Measurements from ENCODE around the gene PCDHGA11. TPM values are rescaled to one million over a fixed set of nuclear protein-coding genes. Genes with fewer than 3 reads are reported as not detected.
A peak's percentile ranks its signal among the peaks of the same experiment; 100 is the strongest.

Gene PCDHGA11
- total RNA-seq, 1 experiment from 2014 or later: 8.4 TPM

DNA sequence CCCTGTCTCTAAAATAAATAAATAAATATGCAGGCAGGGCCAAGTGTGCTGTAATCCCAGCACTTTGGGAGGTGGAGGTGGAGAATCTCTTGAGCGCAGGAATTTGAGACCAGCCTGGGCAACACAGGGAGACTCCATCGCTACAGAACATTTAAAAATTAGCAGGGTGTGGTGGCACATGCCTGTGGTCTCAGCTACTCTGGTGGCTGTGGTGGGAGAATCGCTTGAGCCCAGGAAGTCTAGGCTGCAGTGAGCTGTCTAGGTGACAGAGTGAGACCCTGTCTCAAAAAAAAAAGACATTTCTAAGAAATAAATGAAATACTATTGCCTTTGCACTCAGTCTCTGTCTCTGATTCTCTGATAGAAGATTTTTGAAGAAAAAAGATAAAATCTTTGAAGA lies 9.3 kb upstream of the PCDHGA11 start (continued):
- TF ChIP-seq USF2 (CRISPR knock-in tag; IDR thresholded peaks at IDR 0.05): no peak
- TF ChIP-seq, protein P1, sequence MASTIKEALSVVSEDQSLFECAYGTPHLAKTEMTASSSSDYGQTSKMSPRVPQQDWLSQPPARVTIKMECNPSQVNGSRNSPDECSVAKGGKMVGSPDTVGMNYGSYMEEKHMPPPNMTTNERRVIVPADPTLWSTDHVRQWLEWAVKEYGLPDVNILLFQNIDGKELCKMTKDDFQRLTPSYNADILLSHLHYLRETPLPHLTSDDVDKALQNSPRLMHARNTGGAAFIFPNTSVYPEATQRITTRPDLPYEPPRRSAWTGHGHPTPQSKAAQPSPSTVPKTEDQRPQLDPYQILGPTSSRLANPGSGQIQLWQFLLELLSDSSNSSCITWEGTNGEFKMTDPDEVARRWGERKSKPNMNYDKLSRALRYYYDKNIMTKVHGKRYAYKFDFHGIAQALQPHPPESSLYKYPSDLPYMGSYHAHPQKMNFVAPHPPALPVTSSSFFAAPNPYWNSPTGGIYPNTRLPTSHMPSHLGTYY (CRISPR knock-in tag; IDR thresholded peaks at IDR 0.05): no peak
- no peak for TF ChIP-seq KAT7 (CRISPR knock-in tag; IDR thresholded peaks at IDR 0.05; ENCODE audit: borderline replicate concordance)
- TF ChIP-seq USF1 (CRISPR knock-in tag; IDR thresholded peaks at IDR 0.05): no peak

GRCh38 chr5:141412854-141413539 lies 7.9 kb upstream of the PCDHGA11 start, which contains the start of gene PCDHGA10:
PCDHGA10 (plus strand) TSS chr5:141412987; CDS start chr5:141413176, 189 bp downstream.
- DNase-seq (ENCODE audit: low spot score): peak; percentile 78
- no peak for TF ChIP-seq JUN (CRISPR knock-in tag; IDR thresholded peaks at IDR 0.05)
- no peak for TF ChIP-seq ZNF138 (CRISPR knock-in tag; conservative IDR thresholded peaks at IDR 0.05)
- TF ChIP-seq FOXP1 (CRISPR knock-in tag; IDR thresholded peaks at IDR 0.05; ENCODE audit: borderline replicate concordance): no peak
- TF ChIP-seq, protein P2, sequence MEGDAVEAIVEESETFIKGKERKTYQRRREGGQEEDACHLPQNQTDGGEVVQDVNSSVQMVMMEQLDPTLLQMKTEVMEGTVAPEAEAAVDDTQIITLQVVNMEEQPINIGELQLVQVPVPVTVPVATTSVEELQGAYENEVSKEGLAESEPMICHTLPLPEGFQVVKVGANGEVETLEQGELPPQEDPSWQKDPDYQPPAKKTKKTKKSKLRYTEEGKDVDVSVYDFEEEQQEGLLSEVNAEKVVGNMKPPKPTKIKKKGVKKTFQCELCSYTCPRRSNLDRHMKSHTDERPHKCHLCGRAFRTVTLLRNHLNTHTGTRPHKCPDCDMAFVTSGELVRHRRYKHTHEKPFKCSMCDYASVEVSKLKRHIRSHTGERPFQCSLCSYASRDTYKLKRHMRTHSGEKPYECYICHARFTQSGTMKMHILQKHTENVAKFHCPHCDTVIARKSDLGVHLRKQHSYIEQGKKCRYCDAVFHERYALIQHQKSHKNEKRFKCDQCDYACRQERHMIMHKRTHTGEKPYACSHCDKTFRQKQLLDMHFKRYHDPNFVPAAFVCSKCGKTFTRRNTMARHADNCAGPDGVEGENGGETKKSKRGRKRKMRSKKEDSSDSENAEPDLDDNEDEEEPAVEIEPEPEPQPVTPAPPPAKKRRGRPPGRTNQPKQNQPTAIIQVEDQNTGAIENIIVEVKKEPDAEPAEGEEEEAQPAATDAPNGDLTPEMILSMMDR (IDR thresholded peaks at IDR 0.05): peak; percentile 71
- TF ChIP-seq CREM (CRISPR knock-in tag; IDR thresholded peaks at IDR 0.05): 0 out of 2 replicates have a peak, but pooled peaks have one; percentile 12
- Mint-ChIP-seq H3K36me3 (peaks cover 26% of the 10 kb centered on the region), H3K27me3 (ENCODE audit: low read depth) (peaks cover 28% of the 10 kb centered on the region), H3K4me1 (peaks cover 27% of the 10 kb centered on the region), H3K27ac (peak within 1 kb of the TSS; percentile 51), H3K9me3 (peaks cover 14% of the 10 kb centered on the region; the same call in 1 of the 2 replicates), H3K4me3 (peak within 1 kb of the TSS; percentile 94)
- ChIA-PET CTCF (interaction anchor here (0.6 to 4.3 kb wide), 76 partner anchors 8 to 557 kb away, joined by 3 to 87 read pairs (median 7); partner anchors contain the start of genes DELE1, DIAPH1, HDAC3 and PCDHA10), POLR2A (interaction anchor here (1.0 to 2.0 kb wide), 7 partner anchors 72 to 189 kb away, joined by 3 to 11 read pairs (median 4); partner anchors contain the start of genes PCDHB14 and PCDHGC4)
- peak; percentile 43 for ATAC-seq

DNA sequence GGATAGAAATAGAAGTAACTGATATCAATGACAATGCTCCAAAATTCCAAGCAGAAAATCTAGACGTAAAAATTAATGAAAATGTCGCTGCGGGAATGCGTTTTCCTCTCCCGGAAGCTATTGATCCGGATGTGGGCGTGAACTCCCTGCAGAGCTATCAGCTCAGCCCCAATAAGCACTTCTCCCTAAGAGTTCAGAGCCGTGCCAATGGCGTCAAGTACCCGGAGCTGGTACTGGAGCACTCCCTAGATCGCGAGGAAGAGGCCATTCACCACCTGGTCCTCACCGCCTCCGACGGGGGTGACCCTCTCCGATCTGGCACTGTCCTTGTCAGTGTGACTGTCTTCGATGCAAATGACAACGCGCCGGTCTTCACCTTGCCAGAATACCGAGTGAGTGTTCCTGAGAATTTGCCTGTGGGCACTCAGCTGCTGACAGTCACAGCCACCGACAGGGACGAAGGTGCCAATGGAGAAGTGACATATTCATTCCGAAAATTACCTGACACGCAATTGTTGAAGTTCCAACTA lies 7.2 kb upstream of the PCDHGA11 start:
- H3K9me3 Mint-ChIP-seq: peaks cover 17% of the 10 kb centered on the region
- H3K36me3 Mint-ChIP-seq: peaks cover 32% of the 10 kb centered on the region
- peaks cover 28% of the 10 kb centered on the region for H3K27me3 Mint-ChIP-seq (ENCODE audit: low read depth)
- H3K27ac Mint-ChIP-seq: peak overlapping the region; percentile 51
- H3K4me3 Mint-ChIP-seq: peak overlapping the region; percentile 94
- ChIA-PET CTCF (interaction anchor here (0.6 to 4.3 kb wide), 67 partner anchors 8 to 558 kb away, joined by 3 to 87 read pairs (median 8); partner anchors contain the start of genes DELE1, DIAPH1, PCDHA10 and PCDHB10), POLR2A (interaction anchor here (1.0 to 2.0 kb wide), 7 partner anchors 71 to 190 kb away, joined by 3 to 11 read pairs (median 4); partner anchors contain the start of genes PCDHB14 and PCDHGC4)
- peaks cover 29% of the 10 kb centered on the region for H3K4me1 Mint-ChIP-seq
- DNase-seq (ENCODE audit: low spot score) (no peak), ATAC-seq (peak; percentile 33)
- TF ChIP-seq, protein P3, sequence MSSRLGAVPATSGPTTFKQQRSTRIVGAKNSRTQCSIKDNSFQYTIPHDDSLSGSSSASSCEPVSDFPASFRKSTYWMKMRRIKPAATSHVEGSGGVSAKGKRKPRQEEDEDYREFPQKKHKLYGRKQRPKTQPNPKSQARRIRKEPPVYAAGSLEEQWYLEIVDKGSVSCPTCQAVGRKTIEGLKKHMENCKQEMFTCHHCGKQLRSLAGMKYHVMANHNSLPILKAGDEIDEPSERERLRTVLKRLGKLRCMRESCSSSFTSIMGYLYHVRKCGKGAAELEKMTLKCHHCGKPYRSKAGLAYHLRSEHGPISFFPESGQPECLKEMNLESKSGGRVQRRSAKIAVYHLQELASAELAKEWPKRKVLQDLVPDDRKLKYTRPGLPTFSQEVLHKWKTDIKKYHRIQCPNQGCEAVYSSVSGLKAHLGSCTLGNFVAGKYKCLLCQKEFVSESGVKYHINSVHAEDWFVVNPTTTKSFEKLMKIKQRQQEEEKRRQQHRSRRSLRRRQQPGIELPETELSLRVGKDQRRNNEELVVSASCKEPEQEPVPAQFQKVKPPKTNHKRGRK (CRISPR knock-in tag; IDR thresholded peaks at IDR 0.05; ENCODE audit: borderline replicate concordance): no peak
- TF ChIP-seq, protein P4, sequence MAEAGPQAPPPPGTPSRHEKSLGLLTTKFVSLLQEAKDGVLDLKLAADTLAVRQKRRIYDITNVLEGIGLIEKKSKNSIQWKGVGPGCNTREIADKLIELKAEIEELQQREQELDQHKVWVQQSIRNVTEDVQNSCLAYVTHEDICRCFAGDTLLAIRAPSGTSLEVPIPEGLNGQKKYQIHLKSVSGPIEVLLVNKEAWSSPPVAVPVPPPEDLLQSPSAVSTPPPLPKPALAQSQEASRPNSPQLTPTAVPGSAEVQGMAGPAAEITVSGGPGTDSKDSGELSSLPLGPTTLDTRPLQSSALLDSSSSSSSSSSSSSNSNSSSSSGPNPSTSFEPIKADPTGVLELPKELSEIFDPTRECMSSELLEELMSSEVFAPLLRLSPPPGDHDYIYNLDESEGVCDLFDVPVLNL (CRISPR knock-in tag; IDR thresholded peaks at IDR 0.05; ENCODE audit: borderline replicate concordance, low read depth): no peak
- TF ChIP-seq NR2C2 (CRISPR knock-in tag; IDR thresholded peaks at IDR 0.05) (no peak), NFATC4 (CRISPR knock-in tag; IDR thresholded peaks at IDR 0.05) (no peak), CREB1 (CRISPR knock-in tag; IDR thresholded peaks at IDR 0.05) (no peak), TEAD1 (CRISPR knock-in tag; IDR thresholded peaks at IDR 0.05) (no peak), FOXP1 (CRISPR knock-in tag; IDR thresholded peaks at IDR 0.05; ENCODE audit: borderline replicate concordance) (peak; percentile 56; the same call in 1 of the 2 replicates), CREM (CRISPR knock-in tag; IDR thresholded peaks at IDR 0.05) (no peak)
- TF ChIP-seq, protein P5, sequence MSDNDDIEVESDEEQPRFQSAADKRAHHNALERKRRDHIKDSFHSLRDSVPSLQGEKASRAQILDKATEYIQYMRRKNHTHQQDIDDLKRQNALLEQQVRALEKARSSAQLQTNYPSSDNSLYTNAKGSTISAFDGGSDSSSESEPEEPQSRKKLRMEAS (CRISPR knock-in tag; IDR thresholded peaks at IDR 0.05): peak; percentile 63; the same call in 1 of the 2 replicates
- TF ChIP-seq, protein P6, sequence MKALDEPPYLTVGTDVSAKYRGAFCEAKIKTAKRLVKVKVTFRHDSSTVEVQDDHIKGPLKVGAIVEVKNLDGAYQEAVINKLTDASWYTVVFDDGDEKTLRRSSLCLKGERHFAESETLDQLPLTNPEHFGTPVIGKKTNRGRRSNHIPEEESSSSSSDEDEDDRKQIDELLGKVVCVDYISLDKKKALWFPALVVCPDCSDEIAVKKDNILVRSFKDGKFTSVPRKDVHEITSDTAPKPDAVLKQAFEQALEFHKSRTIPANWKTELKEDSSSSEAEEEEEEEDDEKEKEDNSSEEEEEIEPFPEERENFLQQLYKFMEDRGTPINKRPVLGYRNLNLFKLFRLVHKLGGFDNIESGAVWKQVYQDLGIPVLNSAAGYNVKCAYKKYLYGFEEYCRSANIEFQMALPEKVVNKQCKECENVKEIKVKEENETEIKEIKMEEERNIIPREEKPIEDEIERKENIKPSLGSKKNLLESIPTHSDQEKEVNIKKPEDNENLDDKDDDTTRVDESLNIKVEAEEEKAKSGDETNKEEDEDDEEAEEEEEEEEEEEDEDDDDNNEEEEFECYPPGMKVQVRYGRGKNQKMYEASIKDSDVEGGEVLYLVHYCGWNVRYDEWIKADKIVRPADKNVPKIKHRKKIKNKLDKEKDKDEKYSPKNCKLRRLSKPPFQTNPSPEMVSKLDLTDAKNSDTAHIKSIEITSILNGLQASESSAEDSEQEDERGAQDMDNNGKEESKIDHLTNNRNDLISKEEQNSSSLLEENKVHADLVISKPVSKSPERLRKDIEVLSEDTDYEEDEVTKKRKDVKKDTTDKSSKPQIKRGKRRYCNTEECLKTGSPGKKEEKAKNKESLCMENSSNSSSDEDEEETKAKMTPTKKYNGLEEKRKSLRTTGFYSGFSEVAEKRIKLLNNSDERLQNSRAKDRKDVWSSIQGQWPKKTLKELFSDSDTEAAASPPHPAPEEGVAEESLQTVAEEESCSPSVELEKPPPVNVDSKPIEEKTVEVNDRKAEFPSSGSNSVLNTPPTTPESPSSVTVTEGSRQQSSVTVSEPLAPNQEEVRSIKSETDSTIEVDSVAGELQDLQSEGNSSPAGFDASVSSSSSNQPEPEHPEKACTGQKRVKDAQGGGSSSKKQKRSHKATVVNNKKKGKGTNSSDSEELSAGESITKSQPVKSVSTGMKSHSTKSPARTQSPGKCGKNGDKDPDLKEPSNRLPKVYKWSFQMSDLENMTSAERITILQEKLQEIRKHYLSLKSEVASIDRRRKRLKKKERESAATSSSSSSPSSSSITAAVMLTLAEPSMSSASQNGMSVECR (CRISPR knock-in tag; IDR thresholded peaks at IDR 0.05; ENCODE audit: borderline replicate concordance): peak; percentile 68; the same call in 1 of the 2 replicates
